Hematopoietic multipotent progenitor cell treated with erythropoietin and hydrocortisone succinate and interleukin-3 and kit ligand, for 6 days (in vitro differentiated cells): ENCODE measurements around the gene MICB.

ENCODE experiments used
- DNase-seq: peaks from one replicate; pipeline ENCODE4 v3.0.0-alpha.2; 2015

MICB gene

GRCh38 chr6:31510007-31510406, 12.1 kb downstream of the MICB start:
- DNase-seq, result no peak

- DNase-seq, result no peak
Measured at GRCh38 chr6:31513456-31514165, 15.7 kb downstream of the MICB start.

GRCh38 chr6:31521835-31522234, 23.9 kb downstream of the MICB start:
- DNase-seq, result no peak

- peak; percentile 84 for DNase-seq
Measured at GRCh38 chr6:31525553-31525931, 27.6 kb downstream of the MICB start.

- DNase-seq, result no peak
Measured at GRCh38 chr6:31525932-31526591, 28.1 kb downstream of the MICB start.

GRCh38 chr6:31528307-31528777, 30.4 kb downstream of the MICB start:
- DNase-seq, result peak; percentile 24

GRCh38 chr6:31528821-31529328, 30.9 kb downstream of the MICB start, which contains the start of gene MCCD1:
Gene MCCD1 (plus strand): TSS chr6:31528962. CDS start chr6:31529015, 53 bp downstream.
- DNase-seq, result no peak

GRCh38 chr6:31529329-31530150, 31.6 kb downstream of the MICB start:
- no peak for DNase-seq

GRCh38 chr6:31530659-31531058, 32.7 kb downstream of the MICB start:
- DNase-seq, result no peak

- no peak for DNase-seq
Measured at GRCh38 chr6:31531162-31531561, 33.2 kb downstream of the MICB start.

GRCh38 chr6:31531771-31532643, 34.1 kb downstream of the MICB start:
- DNase-seq, result no peak

GRCh38 chr6:31532644-31533454, 34.9 kb downstream of the MICB start:
- no peak for DNase-seq

- DNase-seq, result no peak
Measured at GRCh38 chr6:31533455-31533841, 35.5 kb downstream of the MICB start.

GRCh38 chr6:31534011-31534410, 36.1 kb downstream of the MICB start:
- no peak for DNase-seq

GRCh38 chr6:31534521-31535040, 36.6 kb downstream of the MICB start:
- DNase-seq, result no peak

GRCh38 chr6:31535538-31536324, 37.8 kb downstream of the MICB start:
- DNase-seq, result no peak

GRCh38 chr6:31538805-31539400, 41.0 kb downstream of the MICB start:
- no peak for DNase-seq

- no peak for DNase-seq
Measured at GRCh38 chr6:31540640-31541039, 42.7 kb downstream of the MICB start.

GRCh38 chr6:31541059-31541657, 43.2 kb downstream of the MICB start:
- peak; percentile 90 for DNase-seq
